NCI-H1105 (cell line): ENCODE measurements around the gene SLC9A1.
"Not testable (repeated sequence)": the region's sequence is repeated elsewhere in the genome, so short reads cannot be mapped to it uniquely, and the experiment has no call there.

Source experiments
- DNase-seq: peaks from one replicate; lab custom pipeline; 2025; lab: John Stamatoyannopoulos, UW

SLC9A1 gene

DNA sequence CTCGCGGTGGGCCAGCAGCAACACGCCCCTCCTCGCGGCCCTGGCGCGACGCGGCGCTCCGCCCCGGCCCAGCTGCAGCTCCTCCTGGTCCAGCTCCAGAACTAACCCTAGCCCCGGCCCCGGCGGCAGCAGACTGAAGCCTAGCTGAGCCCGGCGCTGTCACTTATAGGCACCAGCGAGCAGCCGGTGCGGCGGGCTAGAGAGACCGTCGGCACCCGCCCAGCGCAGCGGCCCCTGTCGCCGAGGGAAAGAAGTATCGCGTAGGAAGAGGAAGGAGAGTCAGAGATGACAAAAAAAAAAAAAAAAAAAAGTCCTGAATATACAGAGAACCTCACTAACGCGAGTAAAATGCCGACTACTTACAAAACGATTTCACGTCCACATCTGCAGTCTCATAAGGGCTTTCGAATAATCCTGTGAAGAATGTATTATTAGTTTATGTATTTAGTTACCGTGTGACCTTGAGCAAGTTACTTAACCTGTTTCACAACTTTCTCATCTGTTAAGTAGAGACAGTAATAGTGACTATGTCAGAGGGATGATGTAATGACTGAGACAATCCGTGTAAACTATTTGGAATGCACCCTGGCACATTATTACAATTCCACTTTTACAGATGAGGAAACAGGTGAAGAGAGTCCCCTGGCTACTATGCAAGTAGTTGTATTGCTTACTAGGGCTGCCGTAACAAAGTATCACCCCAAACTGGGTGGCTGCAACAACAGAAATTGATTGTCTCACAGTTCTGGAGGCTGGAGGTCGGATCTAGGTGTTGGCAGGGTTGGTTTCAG lies at the start of gene SLC9A1:
Gene SLC9A1 (minus strand): TSS at position 135 of the 791 bp plus-strand sequence. CDS start 791 bp downstream, outside the sequence.
- peak; percentile 87 for DNase-seq

DNA sequence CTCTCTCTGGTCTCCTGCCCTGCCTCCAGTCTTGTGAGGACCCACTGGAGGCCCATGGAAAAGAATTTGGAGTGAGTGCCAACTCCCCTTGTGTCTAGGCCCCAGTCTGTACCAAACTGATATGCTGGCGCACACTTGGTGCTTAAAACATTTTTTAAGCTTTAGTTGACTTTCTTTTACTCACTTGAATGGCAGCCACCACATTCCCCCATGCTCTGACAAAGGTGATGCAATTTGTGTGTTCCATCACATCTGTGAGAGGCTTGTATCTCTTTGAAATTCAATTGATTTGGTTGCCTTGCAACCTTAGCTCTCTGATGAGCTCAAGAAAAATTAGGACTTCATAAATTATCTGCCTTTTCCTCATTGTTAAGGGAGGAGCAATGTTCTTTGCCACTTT lies 49.0 kb upstream of the SLC9A1 start:
- no peak for DNase-seq

DNA sequence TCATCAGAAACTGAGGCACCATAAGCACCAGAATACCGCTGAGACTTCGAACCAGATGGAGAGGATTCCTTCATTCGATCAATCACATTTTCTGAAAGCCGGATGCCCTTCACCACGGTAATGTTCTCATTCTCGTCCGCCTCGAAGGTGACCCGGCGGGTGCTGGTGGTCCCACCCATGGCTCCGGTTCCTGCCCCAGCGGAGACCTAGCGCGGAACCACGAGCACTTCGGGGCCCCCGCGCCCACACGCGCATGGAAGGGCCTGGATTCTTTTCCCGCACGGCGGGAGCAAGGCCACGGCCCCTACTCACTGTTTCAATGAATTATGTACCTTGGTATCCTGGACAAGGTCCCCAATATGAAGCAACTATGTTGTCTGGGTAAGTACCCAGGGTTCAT lies 46.4 kb upstream of the SLC9A1 start:
- DNase-seq = no peak

DNA sequence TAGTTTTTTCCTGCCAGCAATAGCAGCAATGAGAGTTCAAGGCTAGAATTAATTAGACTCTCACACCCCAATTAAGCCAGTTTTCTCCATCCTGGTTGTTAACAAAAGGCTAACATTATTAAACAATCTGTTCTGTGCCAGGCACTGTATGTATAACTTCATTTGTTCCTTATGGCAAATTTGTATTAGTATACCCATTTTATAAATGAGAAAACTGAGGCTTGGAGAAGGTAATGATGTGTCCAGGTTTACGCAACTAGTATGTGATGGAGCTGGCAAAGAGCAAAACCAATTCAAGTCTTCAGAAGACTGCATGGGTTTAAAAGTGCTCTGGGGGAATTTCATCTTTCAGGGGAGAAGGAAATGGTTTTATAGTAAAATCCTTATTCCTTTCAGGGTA lies 38.3 kb upstream of the SLC9A1 start:
- no peak for DNase-seq

DNA sequence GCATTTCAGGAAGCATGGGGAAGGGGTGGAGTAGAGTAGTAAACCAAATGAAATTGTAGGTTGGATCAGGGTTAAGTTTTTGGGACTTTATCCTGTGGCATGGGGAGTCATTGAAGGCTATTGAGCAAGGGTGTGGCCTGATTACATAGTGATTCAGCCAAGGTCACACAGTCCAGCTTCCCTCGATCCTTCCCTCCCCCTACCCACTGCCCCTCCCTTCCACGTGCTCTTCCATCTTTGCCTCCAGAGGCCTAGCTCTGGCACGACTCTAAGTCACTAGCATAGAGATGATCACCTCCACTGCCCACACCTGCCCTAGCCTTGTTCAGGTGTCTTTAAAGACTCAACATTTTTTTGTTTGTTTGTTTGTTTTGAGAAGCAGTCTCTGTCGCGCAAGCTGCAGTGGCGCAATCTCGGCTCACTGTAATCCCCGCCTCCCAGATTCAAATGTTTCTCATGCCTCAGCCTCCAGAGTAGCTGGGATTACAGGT lies 37.2 kb upstream of the SLC9A1 start:
- no peak for DNase-seq

DNA sequence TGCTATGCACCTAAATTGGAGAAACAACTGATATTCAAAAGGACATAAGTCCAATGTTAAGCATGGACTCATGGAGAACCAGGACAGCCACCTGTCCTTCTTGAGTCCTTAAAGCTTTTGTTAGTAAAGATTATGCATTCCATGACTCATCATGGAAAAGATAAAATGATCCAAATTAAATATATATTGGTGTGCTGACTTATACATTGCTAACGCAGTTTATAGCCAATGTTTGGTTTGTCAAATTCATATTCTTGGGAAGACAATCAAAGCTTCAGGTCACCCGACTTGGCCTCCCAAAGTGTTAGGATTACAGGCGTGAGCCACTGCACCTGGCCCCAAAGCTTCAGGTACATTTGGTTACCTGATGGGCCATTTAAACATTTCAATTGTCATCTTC lies 29.7 kb upstream of the SLC9A1 start:
- not testable (repeated sequence) for DNase-seq

DNA sequence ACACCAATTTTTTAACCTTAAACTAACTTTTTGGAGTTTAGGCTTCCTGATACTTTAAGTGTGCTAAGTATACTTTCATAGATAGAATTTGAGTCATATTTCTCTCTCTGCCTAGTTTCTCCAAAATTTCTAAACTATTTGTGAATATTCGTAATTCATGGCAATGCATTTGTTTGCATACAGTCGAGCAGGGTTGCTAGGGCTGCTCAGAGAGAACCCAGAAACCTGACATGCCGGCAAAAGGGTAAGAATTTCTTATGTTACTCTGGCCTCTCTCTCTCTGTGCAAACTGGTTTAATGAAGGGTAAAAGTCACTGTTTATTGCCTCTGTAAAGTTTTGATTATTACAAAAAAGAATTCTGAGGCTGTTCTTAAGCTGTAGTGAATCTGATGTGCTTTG lies 25.1 kb upstream of the SLC9A1 start:
- DNase-seq = no peak

DNA sequence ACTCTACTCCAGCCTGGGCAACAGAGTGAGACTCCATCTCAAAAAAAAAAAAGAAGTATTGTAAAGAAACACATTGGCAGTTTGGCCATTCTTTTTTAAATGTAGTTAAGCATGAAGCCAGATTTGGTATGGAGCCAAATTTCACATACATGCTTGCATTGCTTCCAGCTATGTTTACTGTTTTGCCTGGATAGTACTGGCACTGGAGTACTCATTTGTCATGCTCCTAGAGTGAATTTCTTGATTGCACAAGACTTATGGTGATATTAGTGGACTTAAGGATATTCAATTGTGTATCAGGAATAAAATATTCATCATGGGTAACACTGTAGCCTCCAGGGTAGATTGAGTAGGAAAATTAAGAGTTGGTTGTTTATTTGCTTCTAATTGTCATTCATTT lies 24.5 kb upstream of the SLC9A1 start:
- DNase-seq = no peak

DNA sequence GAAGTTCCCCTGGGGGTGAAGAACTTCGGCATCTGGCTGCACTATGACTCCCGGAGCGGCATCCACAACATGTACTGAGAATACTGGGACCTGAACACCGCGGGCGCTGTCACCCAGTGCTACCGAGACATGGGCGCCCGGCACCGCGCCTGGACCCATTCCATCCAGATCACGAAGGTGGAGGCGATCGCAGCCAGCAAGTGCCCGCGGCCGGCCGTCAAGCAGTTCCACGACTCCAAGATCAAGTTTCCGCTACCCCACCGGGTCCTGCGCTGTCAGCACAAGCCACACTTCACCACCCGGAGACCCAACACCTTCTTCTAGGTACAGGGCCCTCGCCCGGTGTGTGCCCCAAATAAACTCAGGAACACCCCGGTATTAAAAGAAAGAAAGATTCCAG lies 22.0 kb upstream of the SLC9A1 start:
- DNase-seq = no peak

DNA sequence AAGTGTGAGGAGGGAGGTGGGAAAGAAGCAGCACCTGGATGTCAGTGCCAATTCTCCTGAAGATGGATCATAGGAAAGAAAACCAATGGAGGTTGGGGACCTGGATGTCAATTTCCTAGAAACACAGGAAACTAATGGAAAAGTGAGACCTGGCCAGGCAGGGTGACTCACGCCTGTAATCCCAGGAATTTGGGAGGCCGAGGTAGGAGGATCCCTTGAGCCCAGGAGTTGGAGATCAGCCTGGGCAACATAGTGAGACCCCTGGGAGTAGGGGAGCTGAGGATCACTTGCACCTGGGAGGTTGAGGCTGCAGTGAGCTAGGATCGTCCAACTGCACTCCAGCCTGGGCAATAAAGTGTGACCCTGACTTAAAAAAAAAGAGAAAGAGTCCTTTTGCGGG lies 21.4 kb upstream of the SLC9A1 start:
- DNase-seq = no peak

DNA sequence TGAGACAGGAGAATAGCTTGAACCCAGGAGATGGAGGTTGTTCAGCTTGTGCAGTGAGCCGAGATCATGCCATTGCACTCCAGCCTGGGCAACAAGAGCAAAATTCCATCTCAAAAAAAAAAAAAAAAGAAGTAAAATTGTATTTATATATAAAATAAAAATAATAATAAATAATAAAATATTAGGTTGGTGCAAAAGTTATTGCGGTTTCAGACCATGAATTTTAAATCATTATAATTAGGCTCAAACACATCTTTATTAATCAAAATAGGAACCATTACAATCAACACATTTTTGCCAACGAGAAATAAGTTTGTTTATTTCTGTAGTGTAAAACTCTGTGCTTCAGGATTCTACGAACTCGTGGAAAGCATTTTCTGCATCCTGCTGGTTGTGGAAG lies 18.1 kb upstream of the SLC9A1 start:
- DNase-seq = not testable (repeated sequence)

DNA sequence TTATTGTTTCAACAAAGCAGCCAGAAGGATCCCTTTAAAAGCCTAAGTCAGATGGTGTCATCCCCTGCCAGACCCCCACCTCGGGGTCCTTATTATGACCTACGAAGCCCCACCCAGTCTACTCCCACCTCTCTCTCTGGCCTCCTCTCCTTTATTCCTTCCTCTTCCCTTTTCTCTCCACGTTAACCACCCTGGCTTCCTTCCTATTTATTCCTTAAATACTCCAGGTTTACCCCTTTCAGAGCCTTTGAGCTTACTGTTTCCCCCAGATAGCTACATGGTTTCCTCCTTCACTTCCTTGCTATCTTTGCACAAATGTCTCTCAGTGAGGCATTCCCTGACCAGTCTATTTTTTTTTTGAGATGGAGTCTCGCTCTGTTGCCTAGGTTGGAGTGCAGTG lies 12.0 kb upstream of the SLC9A1 start:
- DNase-seq = no peak

DNA sequence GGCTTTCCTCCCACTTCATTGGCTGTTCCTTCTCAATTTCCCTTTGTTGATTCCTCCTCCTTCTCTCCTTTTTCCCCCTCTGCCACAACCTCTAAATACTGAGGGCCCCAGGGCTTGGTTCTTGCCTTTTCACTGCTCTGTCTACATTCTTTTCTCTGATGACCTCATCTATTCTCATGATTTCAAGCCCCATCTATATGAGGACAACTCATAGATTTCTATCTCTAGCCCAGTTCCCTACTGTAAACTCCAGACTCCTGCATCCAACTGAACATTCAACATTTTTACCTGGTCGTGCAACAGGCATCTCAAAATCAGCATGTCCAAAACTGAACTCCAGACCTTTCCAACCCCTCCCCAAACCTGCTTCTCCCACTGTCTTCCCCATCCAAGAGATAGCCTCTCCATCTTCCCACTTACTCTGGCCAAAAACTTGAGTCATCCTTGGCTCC lies 11.5 kb upstream of the SLC9A1 start:
- DNase-seq = no peak

DNA sequence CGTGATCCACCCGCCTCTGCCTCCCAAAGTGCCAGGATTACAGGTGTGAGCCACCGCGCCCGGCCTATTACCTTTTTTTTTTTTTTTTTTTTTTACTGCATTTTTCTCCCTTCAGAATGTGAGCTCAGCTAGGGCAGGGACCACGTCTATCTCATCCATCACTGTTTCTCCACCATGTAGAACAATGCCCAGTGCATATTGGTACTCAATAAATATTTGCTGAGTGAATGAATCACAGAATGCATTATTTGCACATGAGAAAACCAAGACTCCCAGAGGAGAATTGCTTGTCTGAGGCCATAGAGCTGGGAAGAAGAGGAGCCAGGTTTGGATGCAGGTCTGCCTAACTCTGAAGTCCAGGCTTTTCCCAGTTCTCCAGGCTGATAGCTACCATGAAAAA lies 8.2 kb upstream of the SLC9A1 start:
- DNase-seq = no peak

DNA sequence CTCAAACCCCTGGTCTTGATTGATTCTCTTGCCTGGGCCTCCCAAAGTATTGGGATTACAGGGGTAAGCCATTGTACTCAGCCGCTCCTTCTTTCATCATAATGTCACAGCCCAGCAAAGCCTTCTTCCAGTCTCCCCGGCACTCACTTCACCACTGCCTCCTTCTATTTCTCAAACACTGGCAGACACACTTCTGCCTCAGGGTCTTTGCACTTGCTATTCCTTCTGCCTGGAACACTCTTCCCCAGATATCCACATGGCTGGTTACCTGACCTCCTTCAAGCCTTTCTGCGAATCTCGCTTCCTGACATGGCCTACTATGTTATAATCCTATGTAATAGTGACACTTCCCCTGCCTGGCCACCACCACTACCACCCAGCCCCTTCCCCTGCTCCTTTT lies 7.2 kb upstream of the SLC9A1 start:
- no peak for DNase-seq

DNA sequence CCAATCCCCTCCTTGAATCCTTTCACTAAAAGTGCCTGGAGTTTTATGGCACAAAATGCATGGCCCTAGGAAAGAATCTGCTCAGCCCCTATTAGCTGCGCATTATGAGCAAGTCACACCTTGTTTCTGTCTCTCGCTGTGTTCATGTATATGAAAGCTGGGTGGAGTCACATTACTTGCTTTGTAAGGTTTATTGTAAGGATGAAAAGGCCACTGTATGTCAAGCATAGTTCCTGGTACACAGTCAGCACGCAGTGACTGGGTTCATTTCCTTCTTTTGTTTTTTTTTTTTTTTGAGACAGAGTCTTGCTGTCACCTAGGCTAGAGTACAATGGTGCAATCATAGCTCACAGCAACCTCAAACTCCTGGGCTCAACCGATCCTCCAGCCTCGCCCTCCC lies 6.7 kb upstream of the SLC9A1 start:
- no peak for DNase-seq

DNA sequence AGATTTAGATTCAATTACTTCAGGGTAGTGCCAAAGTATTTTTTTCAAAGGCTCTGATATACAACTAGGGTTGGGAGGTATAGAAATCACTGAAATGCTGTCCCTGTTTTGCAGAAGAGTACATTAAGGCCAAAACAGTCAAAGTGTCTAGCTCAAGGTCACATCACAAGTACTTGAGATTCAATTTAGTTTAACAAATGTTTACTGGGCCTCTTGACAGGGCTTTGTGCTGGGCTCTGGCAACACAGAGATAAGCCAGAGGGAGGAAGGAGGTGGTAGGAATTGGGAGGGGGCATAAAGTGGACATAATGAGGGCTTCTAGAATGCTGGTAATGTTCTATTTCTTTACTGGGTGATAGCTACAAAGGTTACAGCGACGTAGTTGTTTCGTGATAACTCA lies 2.3 kb upstream of the SLC9A1 start:
- no peak for DNase-seq

DNA sequence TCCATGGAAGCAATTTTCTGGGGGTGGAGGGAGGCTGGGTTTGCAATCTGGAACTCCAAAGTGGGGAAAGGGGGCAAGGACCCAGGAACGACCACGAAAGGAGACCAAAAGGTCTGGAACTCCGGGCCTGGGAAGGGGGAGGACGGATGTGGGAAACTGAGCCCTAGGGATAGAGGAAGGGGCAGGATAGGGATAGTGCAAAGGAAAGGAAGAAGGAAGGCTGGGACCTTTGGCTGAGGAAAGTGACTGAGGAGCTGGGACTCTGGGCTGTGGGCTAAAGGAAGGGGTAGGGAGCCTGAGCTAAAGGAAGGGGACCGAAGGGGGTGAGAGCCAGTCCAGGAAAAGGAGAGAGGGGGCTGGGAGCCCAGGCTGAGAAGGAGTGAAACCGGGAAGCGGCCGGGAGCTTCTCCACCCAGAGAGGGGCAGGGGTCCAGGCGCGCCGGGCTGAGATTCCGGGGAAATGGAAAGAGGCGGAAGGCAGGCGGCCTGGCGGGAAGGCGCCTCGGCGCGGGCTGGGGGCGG lies 395 bp downstream of the SLC9A1 start:
- no peak for DNase-seq

DNA sequence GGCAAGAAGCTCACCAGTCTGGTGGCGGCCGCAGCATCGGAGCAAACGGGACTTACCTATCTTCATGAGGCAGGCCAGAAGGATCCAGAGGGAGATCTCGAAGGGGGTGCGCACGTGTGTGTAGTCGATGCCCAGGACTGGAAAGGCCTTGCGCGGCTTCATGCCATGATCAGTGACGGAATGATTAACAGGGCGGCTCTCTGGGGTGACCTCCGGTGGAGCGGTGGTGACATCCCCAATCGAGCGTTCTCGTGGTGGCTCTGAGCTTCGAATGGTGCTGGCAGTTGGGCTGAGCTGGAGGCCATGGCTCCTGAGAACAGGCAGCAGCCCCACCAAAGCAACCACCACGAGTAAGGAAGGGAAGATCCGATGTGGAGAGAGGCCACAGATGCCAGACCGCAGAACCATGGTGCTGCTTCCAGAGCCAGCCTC lies 982 bp downstream of the SLC9A1 start:
- no peak for DNase-seq

DNA sequence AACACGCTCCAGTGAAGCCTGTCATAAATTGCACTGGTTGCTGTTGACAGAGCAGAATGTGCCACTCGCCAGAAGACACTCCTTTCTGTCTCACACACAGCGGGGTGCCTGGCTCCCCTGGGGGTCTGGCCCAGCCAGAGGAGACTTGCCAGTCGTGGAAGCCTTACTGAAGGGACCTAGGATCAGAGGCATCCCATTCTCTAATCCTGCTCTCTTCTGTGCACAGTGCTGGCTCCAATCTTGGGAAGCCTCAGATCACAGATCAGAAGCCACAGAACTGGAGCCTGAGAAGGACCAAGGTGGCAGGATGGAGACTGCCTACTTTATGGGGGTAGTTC lies 1.4 kb downstream of the SLC9A1 start:
- no peak for DNase-seq

DNA sequence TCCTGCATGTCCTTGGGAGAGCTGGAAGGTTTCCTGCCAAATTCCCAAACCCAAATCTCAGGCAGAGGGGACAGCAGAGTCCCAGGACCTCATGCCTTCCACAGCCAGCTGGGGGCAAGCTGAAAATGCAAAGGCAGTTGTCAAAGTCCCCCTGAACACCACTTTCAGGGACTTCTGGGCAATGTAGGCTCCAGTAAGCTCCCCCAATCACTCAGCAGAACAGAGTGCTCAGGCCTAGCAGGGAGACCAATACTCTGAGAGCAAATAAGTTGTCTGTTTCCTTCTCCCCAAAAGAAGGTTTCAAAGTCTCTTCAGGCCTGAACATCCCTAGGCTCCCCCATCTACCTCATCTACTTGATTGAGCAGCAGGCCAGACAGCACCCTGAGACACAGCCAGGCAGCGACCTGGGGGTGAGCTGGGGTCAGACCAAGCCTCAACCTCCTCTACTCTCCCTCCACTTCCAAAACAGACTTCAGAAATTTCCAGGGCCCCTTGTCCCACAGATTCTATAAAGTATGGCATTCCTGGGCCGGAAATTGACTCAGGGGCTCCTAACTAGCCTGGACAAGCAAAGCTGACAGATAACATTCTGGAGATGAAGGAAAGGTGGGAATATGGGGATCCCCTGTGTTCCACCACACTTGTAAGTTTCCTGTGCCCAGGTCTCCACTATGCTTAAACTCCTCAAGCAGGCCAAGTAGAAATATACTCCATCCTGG lies 1.9 kb downstream of the SLC9A1 start:
- DNase-seq = no peak

DNA sequence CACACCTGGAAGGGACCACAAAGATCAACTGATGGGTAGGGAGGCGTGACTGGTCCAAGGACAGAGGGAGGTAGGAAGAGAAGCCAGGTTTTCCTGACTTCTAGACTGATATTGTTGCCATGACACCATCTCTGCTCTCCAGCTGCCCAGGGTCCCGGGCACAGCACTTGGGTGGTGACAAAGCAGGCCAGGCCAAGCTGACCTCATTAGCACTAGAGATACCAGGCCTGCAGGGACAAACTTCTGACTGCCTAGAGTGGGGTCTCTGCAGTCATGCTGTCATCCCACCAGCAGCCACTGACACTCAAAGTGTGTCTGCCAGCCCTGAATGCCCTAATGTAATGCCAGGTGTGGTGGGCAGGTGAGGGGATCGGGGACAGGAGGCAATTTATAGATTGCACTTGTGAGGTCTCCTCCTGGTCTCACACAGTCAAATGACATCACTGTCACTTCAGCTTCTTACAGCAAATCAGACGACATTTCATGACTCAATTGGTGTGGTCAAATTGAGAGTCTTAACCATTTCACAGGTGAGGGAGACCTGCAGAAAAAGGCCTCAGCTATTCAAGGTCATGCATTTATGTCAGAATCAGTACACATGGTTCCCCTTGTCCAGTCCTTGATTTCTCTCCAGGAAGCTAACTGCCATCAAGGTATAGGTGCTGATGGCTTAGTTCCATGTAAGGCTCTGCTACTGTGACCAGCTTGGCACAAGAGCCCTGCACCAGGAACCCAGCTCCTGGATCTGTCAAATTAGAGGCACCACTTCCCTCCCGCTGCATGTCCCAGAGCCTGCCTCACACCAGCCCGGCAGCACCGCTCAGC lies 2.7 kb downstream of the SLC9A1 start:
- DNase-seq = no peak
